H1 (cell line): Measurements from ENCODE around the gene BANF1. TPM values are rescaled to one million over a fixed set of nuclear protein-coding genes. Genes with fewer than 3 reads are reported as not detected.
"Not testable (repeated sequence)": the region's sequence is repeated elsewhere in the genome, so short reads cannot be mapped to it uniquely, and the experiment has no call there.

Experiments used
- CTCF ChIA-PET: fragments of 300-600 bp; sonication (Branson Sonifier 250); formaldehyde crosslinking; loops from one replicate; lab custom pipeline; 2021; ENCODE audit not compliant: partially characterized antibody; lab: Charles Lee
- POLR2A ChIA-PET: fragments of 300-600 bp; sonication (Branson Sonifier 250); formaldehyde crosslinking; loops from one replicate; lab custom pipeline; 2021; ENCODE audit warnings: inconsistent platforms; ENCODE audit not compliant: partially characterized antibody; lab: Charles Lee
- DNase-seq, 2 experiments: peaks; one replicate each; pipeline versions ENCODE4 v3.0.0 to v3.0.0-alpha.2; 2010 to 2022; ENCODE audit warnings: low spot score in 2 of 2, low read depth in 1 of 2, mixed read lengths in 1 of 2
- FAIRE-seq: peaks from 2 replicates; lab custom pipeline; 2011; peaks lifted over from hg19 to GRCh38; lab: Jason Lieb, UNC
- H2AFZ ChIP-seq: 2 replicates; pipeline ENCODE4 v1.8.1; 2012; ENCODE audit warnings: low read length, inconsistent platforms
- H2AK5ac ChIP-seq: 2 replicates; pipeline ENCODE4 v1.6.1; 2013; ENCODE audit warnings: low read depth, low read length
- H2BK120ac ChIP-seq: replicated peaks from 2 replicates; pipeline ENCODE3; 2013; ENCODE audit warnings: low read depth, low read length, inconsistent platforms
- H2BK12ac ChIP-seq: 2 replicates; pipeline ENCODE4 v1.6.1; 2013; ENCODE audit warnings: low read depth, low read length
- H2BK15ac ChIP-seq: 2 replicates; pipeline ENCODE4 v1.6.1; 2013; ENCODE audit warnings: low read length
- H2BK20ac ChIP-seq: 2 replicates; pipeline ENCODE4 v1.6.1; 2013; ENCODE audit warnings: low read length
- H2BK5ac ChIP-seq: 2 replicates; pipeline ENCODE4 v1.6.1; 2013; ENCODE audit warnings: low read depth, low read length
- H3K14ac ChIP-seq: 2 replicates; pipeline ENCODE4 v1.6.1; 2013; ENCODE audit warnings: inconsistent platforms; ENCODE audit not compliant: insufficient read length
- H3K18ac ChIP-seq: 2 replicates; pipeline ENCODE4 v1.6.1; 2013; ENCODE audit warnings: low read length; ENCODE audit errors: extremely low read depth
- H3K23ac ChIP-seq: 2 replicates; pipeline ENCODE4 v1.6.1; 2013; ENCODE audit warnings: inconsistent platforms; ENCODE audit not compliant: insufficient read length
- H3K23me2 ChIP-seq: 2 replicates; pipeline ENCODE4 v1.6.1; 2013; ENCODE audit warnings: low read depth, low read length
- H3K27ac ChIP-seq: 2 replicates; pipeline ENCODE4 v1.6.1; 2011; ENCODE audit warnings: low read depth, low read length, inconsistent platforms
- H3K27me3 ChIP-seq, 4 experiments: replicated peaks in 1 of 4; 1 replicate in 1 of 4; 2 replicates in 3 of 4; pipeline versions ENCODE4 v1.6.1 to v1.8.1; 2011 to 2013; ENCODE audit warnings: low read length in 3 of 4, mild to moderate bottlenecking in 3 of 4, inconsistent platforms in 2 of 4, mixed read lengths in 2 of 4, moderate library complexity in 1 of 4; ENCODE audit not compliant: control insufficient read depth in 3 of 4, insufficient read depth in 3 of 4; ENCODE audit errors: extremely low read depth in 1 of 4
- H3K36me3 ChIP-seq, 4 experiments: 2 replicates each; pipeline versions ENCODE4 v1.6.1 to v1.8.1; 2011 to 2013; ENCODE audit warnings: mild to moderate bottlenecking in 4 of 4, low read length in 3 of 4, moderate library complexity in 2 of 4, control low read depth in 1 of 4, inconsistent platforms in 1 of 4; ENCODE audit not compliant: insufficient read depth in 4 of 4, control insufficient read depth in 2 of 4
- H3K4ac ChIP-seq: replicated peaks from 2 replicates; pipeline ENCODE3; 2013; ENCODE audit warnings: low read length, low read depth, mixed read lengths, inconsistent platforms; ENCODE audit not compliant: insufficient read length
- H3K4me1 ChIP-seq, 4 experiments: replicated peaks in 1 of 4; 1 replicate in 1 of 4; 2 replicates in 3 of 4; pipeline versions ENCODE4 v1.6.1 to v1.8.1; 2011 to 2013; ENCODE audit warnings: low read length in 3 of 4, inconsistent platforms in 2 of 4, mixed read lengths in 1 of 4; ENCODE audit not compliant: insufficient read depth in 4 of 4, control insufficient read depth in 3 of 4
- H3K4me2 ChIP-seq, 2 experiments: 2 replicates each; pipeline versions ENCODE4 v1.6.1 to v1.8.1; 2011 to 2013; ENCODE audit warnings: low read depth in 2 of 2, low read length in 2 of 2, control low read depth in 1 of 2, inconsistent platforms in 1 of 2, mild to moderate bottlenecking in 1 of 2; ENCODE audit not compliant: insufficient read depth in 1 of 2
- H3K4me3 ChIP-seq, 4 experiments: fragments of 200-600, 300-600 bp in 1 of 4; sonication (generic), shearing (Covaris generic), sonication (Bioruptor Twin) in 1 of 4; 2 replicates each; pipeline versions ENCODE4 v1.5.1 to v1.8.1; 2011 to 2016; ENCODE audit warnings: low read length in 4 of 4, low read depth in 3 of 4, control low read depth in 2 of 4, inconsistent platforms in 2 of 4, mild to moderate bottlenecking in 2 of 4, mixed read lengths in 1 of 4, moderate library complexity in 1 of 4; ENCODE audit not compliant: insufficient read depth in 2 of 4; ENCODE audit errors: extremely low read depth in 1 of 4
- H3K56ac ChIP-seq: replicated peaks from 2 replicates; pipeline ENCODE3; 2013; ENCODE audit warnings: low read depth, mild to moderate bottlenecking, mixed read lengths, low read length, inconsistent platforms; ENCODE audit not compliant: insufficient read length
- H3K79me1 ChIP-seq: 2 replicates; pipeline ENCODE4 v1.6.1; 2013; ENCODE audit warnings: low read depth, low read length, control low read depth
- H3K79me2 ChIP-seq, 2 experiments: 2 replicates each; pipeline versions ENCODE4 v1.6.1 to v1.8.1; 2012 to 2013; ENCODE audit warnings: low read length in 2 of 2, mild to moderate bottlenecking in 2 of 2, inconsistent platforms in 1 of 2; ENCODE audit not compliant: insufficient read depth in 2 of 2, control insufficient read depth in 1 of 2
- H3K9ac ChIP-seq, 4 experiments: replicated peaks in 1 of 4; 1 replicate in 1 of 4; 2 replicates in 3 of 4; pipeline versions ENCODE4 v1.6.1 to v1.8.1; 2011 to 2013; ENCODE audit warnings: low read depth in 3 of 4, low read length in 3 of 4, control low read depth in 2 of 4, mild to moderate bottlenecking in 2 of 4, moderate library complexity in 2 of 4, inconsistent platforms in 1 of 4; ENCODE audit errors: extremely low read depth in 1 of 4
- H3K9me3 ChIP-seq, 2 experiments: 2 replicates each; pipeline versions ENCODE4 v1.6.1 to v1.8.1; 2012 to 2013; ENCODE audit warnings: mild to moderate bottlenecking in 2 of 2, moderate library complexity in 2 of 2, control low read depth in 1 of 2, inconsistent platforms in 1 of 2, low read depth in 1 of 2, low read length in 1 of 2, mixed read lengths in 1 of 2; ENCODE audit not compliant: insufficient read depth in 2 of 2
- H4K20me1 ChIP-seq, 2 experiments: replicated peaks in 1 of 2; 2 replicates each; pipeline versions ENCODE3 to v1.8.1; 2011 to 2013; ENCODE audit warnings: inconsistent platforms in 2 of 2, low read length in 2 of 2, mild to moderate bottlenecking in 1 of 2; ENCODE audit not compliant: insufficient read depth in 2 of 2, control insufficient read depth in 1 of 2
- H4K5ac ChIP-seq: 2 replicates; pipeline ENCODE4 v1.6.1; 2013; ENCODE audit warnings: low read length, low read depth, mixed read lengths, inconsistent platforms; ENCODE audit not compliant: insufficient read length
- H4K8ac ChIP-seq: 2 replicates; pipeline ENCODE4 v1.8.0; 2013; ENCODE audit warnings: mild to moderate bottlenecking, moderate library complexity, low read length, inconsistent platforms; ENCODE audit not compliant: insufficient read depth; ENCODE audit errors: extremely low read depth
- H4K91ac ChIP-seq: replicated peaks from 2 replicates; pipeline ENCODE3; 2013; ENCODE audit warnings: low read length, mixed read lengths, inconsistent platforms; ENCODE audit not compliant: insufficient read length
- WGBS, 2 experiments: shearing (Covaris generic) in 1 of 2; methylation state at CpG; one replicate each; pipeline versions ENCODE4 v1.1.6 to v1.1.7; 2013 to 2015; ENCODE audit warnings: low lambda C conversion rate in 2 of 2, mixed read lengths in 2 of 2, inconsistent platforms in 1 of 2, low coverage in 1 of 2, missing lambda C conversion rate in 1 of 2; ENCODE audit not compliant: insufficient replicate concordance in 2 of 2, insufficient coverage in 1 of 2, insufficient read length in 1 of 2; ENCODE audit errors: extremely low coverage in 1 of 2, missing lambda C conversion rate in 1 of 2; 5-methylcytosine and 5-hydroxymethylcytosine counted together
- polyA plus RNA-seq, 7 experiments: library from polyadenylated mRNA; depleted of rRNA in 3 of 7; stranded (reverse) in 5 of 7; unstranded in 2 of 7; fragments of >200 nt in 5 of 7; fragments of 200-250 nt in 2 of 7; gene quantifications; 1 replicate in 5 of 7; 2 replicates in 1 of 7; 4 replicates in 1 of 7; pipeline versions ENCODE4 v1.2.1 to v1.2.3, GENCODE V29; 2011 to 2013; ENCODE audit warnings: missing spikeins in 2 of 7, mixed read lengths in 2 of 7
- total RNA-seq: library from RNA; stranded (reverse); fragmentation: NEBNext Ultra II Directional; extraction: Animal tissue kit (Norgen Biotek cat#: 25700); gene quantifications from 2 replicates; pipeline ENCODE4 v1.2.1, GENCODE V29; 2021

BANF1 gene
- total and polyA plus RNA-seq, 2 of the 8 experiments (the other 6 are each of a cell fraction or from before 2014, with no cell fraction given), result 330 to 467 TPM

- not testable (repeated sequence) for H3K9me3 ChIP-seq, H4K5ac ChIP-seq, H3K56ac ChIP-seq, H3K27ac ChIP-seq, H3K14ac ChIP-seq, H2BK20ac ChIP-seq, H2BK12ac ChIP-seq, H3K79me1 ChIP-seq, H3K4me3 ChIP-seq, H4K8ac ChIP-seq, H2BK15ac ChIP-seq, H3K36me3 ChIP-seq, H3K23me2 ChIP-seq, H3K4me2 ChIP-seq, H2BK5ac ChIP-seq, H2AK5ac ChIP-seq, H4K91ac ChIP-seq, H3K18ac ChIP-seq, H2AFZ ChIP-seq, H3K9ac ChIP-seq, H3K4ac ChIP-seq, H2BK120ac ChIP-seq, H3K23ac ChIP-seq, H4K20me1 ChIP-seq, DNase-seq, H3K79me2 ChIP-seq, FAIRE-seq
- ChIA-PET POLR2A (interaction anchor here (1.1 kb wide), 1 partner anchor 59 kb away, joined by 3 read pairs; no protein-coding TSS in a partner anchor), CTCF (interaction anchor here (0.6 to 6.4 kb wide), 7 partner anchors 12 to 178 kb away, joined by 3 to 35 read pairs (median 3); no protein-coding TSS in a partner anchor)
- Histone ChIP-seq H3K4me1 (peaks cover 0 to 20% (median 9%) of the 10 kb centered on the region in 4 experiments; a peak in 5 of 7 replicates), H3K27me3 (peaks cover 6 to 26% (median 24%) of the 10 kb centered on the region in 4 experiments)
- WGBS, 2 experiments, result 83% methylated on average over 4 of the region's 4 CpGs; no CpG with 5 or more reads in 1 of the 2 experiments
These were observed 7.7 kb downstream of the BANF1 start for GRCh38 chr11:66010036-66010435.
